Naive thymus-derived CD8-positive, alpha-beta T cell (primary cell): ENCODE data around the gene DENND5A. TPM values are rescaled to one million over a fixed set of nuclear protein-coding genes. Genes with fewer than 3 reads are reported as not detected.

Source experiments
- ATAC-seq, 2 donors: fragments of 150-1000 bp; cut with Tn5 transposase in 1 of 2; sonication (Bioruptor Pico), chemical (Tn5 transposase) in 1 of 2; 1 replicate in 1 of 2; 2 replicates in 1 of 2; pipeline ENCODE4 v1.10.0; 2021; ENCODE audit warnings: mild to moderate bottlenecking in 2 of 2, moderate library complexity in 2 of 2
- POLR2A ChIA-PET: fragments of 350-600 bp; sonication (Branson Sonifier 250); formaldehyde crosslinking; loops from one replicate; lab custom pipeline; 2021; ENCODE audit warnings: antibody characterized with exemption; lab: Charles Lee
- DNase-seq, 10 donors: peaks; one replicate each; pipeline versions ENCODE4 v3.0.0 to v3.0.0-alpha.2; 2020 to 2022
- H3K27ac Mint-ChIP-seq, 10 donors: one replicate each; pipeline ENCODE4 v1.8.0; 2020 to 2022; ENCODE audit warnings: mild to moderate bottlenecking in 10 of 10, mixed read lengths in 10 of 10, moderate library complexity in 4 of 10, inconsistent platforms in 1 of 10
- H3K27me3 Mint-ChIP-seq, 5 donors: one replicate each; pipeline ENCODE4 v1.8.0; 2021 to 2022; ENCODE audit warnings: mixed read lengths in 5 of 5
- H3K36me3 Mint-ChIP-seq, 3 donors: one replicate each; pipeline ENCODE4 v1.8.0; 2020 to 2022; ENCODE audit warnings: mixed read lengths in 3 of 3, mild to moderate bottlenecking in 2 of 3, inconsistent platforms in 1 of 3
- H3K4me1 Mint-ChIP-seq, 4 donors: one replicate each; pipeline ENCODE4 v1.8.0; 2021 to 2022; ENCODE audit warnings: mixed read lengths in 4 of 4
- H3K4me3 Mint-ChIP-seq, 10 donors: one replicate each; pipeline ENCODE4 v1.8.0; 2020 to 2022; ENCODE audit warnings: mild to moderate bottlenecking in 10 of 10, mixed read lengths in 10 of 10, moderate library complexity in 6 of 10, inconsistent platforms in 1 of 10
- H3K9me3 Mint-ChIP-seq, 9 donors: one replicate each; pipeline ENCODE4 v1.8.0; 2020 to 2022; ENCODE audit warnings: mixed read lengths in 9 of 9, mild to moderate bottlenecking in 3 of 9, inconsistent platforms in 1 of 9, moderate library complexity in 1 of 9
- polyA plus RNA-seq, 3 donors: library from polyadenylated mRNA; unstranded; fragments of 300-500 nt; fragmentation: Illumina TruSeq; gene quantifications; one replicate each; pipeline ENCODE4 v1.2.3, GENCODE V29; 2021
- total RNA-seq, 8 experiments: library from RNA in 2 of 8; stranded (reverse) in 2 of 8; gene quantifications; one replicate each; pipeline ENCODE4 v1.2.3 and lab custom pipeline; 2021 to 2026

The DENND5A gene
- total and polyA plus RNA-seq, 5 experiments from 2014 or later, result 26.4 to 122 (median 65.3) TPM

DNA sequence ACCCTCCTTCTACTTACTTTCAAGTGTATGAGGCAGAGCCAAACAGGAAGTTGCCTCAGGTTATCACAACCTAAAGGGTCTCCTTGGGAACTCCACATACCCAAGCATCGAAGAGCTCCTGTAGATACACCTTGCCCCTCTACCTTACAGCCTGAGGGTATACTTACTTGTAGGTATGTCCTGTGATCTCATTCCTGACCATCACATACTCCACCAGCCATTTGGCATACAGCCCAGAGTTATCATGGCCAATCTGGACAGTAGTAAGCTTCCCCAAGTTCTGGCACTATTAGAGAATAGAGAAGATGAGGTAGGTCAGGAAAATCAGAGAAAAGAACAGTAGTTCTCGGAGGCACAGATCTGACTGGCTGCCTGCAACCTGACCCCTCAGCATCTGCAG lies 120.3 kb downstream of the DENND5A start:
- no peaks in the 10 kb centered on the region for H3K9me3 Mint-ChIP-seq
- no peak for ATAC-seq
- H3K27me3 Mint-ChIP-seq, result no peaks in the 10 kb centered on the region
- no peak overlapping the region for H3K4me3 Mint-ChIP-seq
- POLR2A ChIA-PET, result no interaction called here
- DNase-seq, result peak in 1 of 10 donors; percentile 5
- peak overlapping the region; percentile 20 to 87 (median 66) for H3K27ac Mint-ChIP-seq
- H3K36me3 Mint-ChIP-seq, result peaks cover 4 to 99% (median 37%) of the 10 kb centered on the region in 3 donors
- H3K4me1 Mint-ChIP-seq, result peaks cover 8 to 14% (median 11%) of the 10 kb centered on the region in 4 donors

DNA sequence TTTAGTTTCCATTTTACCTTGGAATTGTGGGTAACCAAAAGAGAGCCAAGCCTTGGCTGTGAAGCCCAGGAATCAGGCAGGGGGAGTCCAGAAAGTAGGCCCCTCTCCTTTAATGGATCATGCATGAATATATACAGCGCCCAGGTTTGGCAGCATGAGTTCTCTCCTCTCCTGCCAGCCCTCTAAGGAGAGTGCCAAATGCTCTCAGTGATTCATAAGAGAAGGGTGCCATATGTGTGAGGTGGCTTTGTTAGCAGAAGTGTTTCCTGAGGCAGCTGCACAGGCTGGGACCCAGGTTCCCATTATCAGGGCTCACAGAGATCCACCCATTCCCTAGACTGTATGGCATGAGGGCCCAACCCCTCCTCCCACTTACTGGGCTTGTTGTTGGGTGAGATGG lies 121.4 kb downstream of the DENND5A start:
- Mint-ChIP-seq H3K9me3 (no peaks in the 10 kb centered on the region), H3K27ac (peak overlapping the region in 3 of 10 donors; percentile 49 to 71 (median 66)), H3K36me3 (peaks cover 0 to 93% (median 32%) of the 10 kb centered on the region in 3 donors), H3K4me3 (no peak overlapping the region), H3K4me1 (peaks cover 10 to 14% (median 12%) of the 10 kb centered on the region in 4 donors), H3K27me3 (no peaks in the 10 kb centered on the region)
- POLR2A ChIA-PET, result no interaction called here
- DNase-seq (no peak), ATAC-seq (no peak)

GRCh38 chr11:9142732-9143131 lies 122.4 kb downstream of the DENND5A start:
- POLR2A ChIA-PET, result no interaction called here
- DNase-seq (no peak), ATAC-seq (no peak)
- Mint-ChIP-seq H3K4me1 (peaks cover 10 to 17% (median 13%) of the 10 kb centered on the region in 4 donors), H3K36me3 (peaks cover 0 to 89% (median 28%) of the 10 kb centered on the region in 3 donors), H3K27ac (peak overlapping the region in 5 of 10 donors; percentile 37 to 66 (median 60)), H3K9me3 (no peaks in the 10 kb centered on the region), H3K27me3 (no peaks in the 10 kb centered on the region), H3K4me3 (no peak overlapping the region)

DNA sequence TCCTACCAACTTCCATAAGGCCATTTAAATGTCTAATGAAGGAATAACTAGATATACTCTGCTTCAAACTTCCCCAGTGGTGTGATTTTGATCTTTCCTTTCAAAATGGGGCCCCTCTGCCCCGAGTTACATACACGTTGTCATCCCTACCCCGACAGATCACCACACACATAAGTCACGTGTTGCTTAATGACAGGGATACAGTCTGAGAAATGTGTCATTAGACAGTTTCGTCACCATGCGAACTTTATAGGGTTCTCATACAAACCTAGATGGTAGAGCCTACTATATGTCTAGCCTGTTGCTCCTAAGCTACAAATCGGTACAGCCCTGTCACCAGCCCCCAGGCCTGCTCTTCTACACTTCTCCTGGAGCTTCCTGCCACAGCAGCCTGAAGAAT lies 124.0 kb downstream of the DENND5A start:
- H3K27ac Mint-ChIP-seq, result no peak overlapping the region
- H3K4me3 Mint-ChIP-seq, result no peak overlapping the region
- no peaks in the 10 kb centered on the region for H3K9me3 Mint-ChIP-seq
- no peaks in the 10 kb centered on the region for H3K27me3 Mint-ChIP-seq
- ATAC-seq (no peak), DNase-seq (no peak)
- H3K4me1 Mint-ChIP-seq, result peaks cover 7 to 20% (median 17%) of the 10 kb centered on the region in 4 donors
- POLR2A ChIA-PET, result no interaction called here
- peaks cover 0 to 75% (median 25%) of the 10 kb centered on the region in 3 donors for H3K36me3 Mint-ChIP-seq

DNA sequence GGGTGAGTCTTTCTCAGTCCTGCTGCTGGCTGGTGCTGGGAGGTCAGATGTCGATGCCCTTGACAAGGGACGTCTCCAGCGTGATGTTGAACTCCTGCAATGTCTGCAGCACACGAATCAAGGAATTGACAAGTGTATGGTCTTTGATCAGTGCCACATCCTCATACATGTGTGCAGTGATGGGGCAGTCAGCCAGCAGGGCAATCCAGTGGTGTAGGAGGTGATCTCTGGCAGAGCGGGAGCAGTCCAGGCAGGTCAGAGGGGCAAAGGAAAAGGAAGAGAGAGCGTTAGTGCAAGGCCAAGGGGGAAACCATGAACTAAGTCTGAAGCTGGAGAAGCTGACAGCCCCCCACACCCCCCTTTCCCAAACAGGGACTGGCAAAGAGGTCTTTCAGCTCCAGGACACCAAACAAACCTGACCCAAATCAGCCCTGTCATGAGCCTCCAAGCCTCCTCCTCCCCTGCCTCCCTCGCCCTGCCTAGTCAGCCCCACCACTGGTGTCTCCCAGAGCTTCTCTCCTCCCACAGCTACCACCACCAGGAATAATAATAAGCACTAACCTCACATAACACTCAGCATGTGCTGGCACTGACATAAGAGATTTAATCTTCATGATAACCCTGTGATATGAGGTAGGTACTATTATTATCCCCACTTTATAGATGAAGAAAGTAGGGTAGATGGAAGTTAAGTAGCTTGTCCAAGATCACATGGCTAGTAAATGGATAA lies 125.4 kb downstream of the DENND5A start:
- H3K9me3 Mint-ChIP-seq, result no peaks in the 10 kb centered on the region
- POLR2A ChIA-PET, result no interaction called here
- peaks cover 0 to 65% (median 18%) of the 10 kb centered on the region in 3 donors for H3K36me3 Mint-ChIP-seq
- H3K27ac Mint-ChIP-seq, result peak overlapping the region in 6 of 10 donors; percentile 30 to 88 (median 51)
- ATAC-seq, result no peak
- H3K4me1 Mint-ChIP-seq, result peaks cover 5 to 14% (median 8%) of the 10 kb centered on the region in 4 donors
- no peak for DNase-seq
- H3K27me3 Mint-ChIP-seq, result no peaks in the 10 kb centered on the region
- H3K4me3 Mint-ChIP-seq, result peak overlapping the region in 2 of 10 donors; percentile 16 to 31

DNA sequence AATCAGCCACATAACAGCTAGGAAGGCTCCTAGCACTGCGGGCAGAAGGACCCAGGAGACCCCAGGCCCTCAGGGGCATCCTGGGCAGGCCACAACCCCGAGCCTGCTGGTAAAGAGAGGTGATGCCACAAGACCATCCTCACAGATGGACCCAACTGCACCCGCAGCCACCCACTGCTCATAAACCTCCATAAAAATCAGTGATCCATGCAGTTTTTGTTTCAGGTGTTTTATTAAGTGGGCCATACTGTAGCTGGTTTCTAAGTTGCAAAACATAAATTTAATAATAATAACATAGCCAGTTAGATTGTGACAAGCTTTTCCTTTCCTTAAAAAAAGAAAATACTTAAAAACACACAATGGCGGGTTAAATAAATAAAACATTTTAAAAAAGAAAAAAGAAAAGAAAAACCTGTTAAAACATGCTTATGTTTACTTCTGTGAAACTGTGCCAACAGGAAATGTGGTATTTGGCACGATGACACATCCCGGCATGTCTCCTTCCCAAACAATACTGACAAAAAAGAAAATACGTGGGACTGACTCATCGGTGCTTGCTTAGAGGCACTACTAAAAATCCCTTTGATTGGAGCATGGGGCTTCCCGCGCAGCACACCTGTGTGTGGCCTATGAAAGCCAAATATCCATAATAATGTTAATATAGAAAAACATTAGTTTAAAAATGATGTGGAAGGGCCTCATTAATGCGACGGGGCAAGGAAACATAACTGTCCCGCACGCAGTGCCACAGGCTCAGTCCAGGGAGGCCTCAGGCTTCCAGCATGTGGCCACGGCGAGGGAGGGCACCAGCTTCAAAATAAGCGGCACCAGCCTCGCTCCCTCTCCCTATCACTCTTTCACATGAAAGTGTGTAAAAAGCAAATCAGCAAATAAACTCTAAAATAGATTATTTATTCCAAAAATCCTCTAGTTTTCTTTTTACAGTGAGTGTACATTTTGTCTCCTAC lies 126.3 kb downstream of the DENND5A start:
- DNase-seq (no peak), ATAC-seq (no peak)
- Mint-ChIP-seq H3K4me1 (peaks cover 3 to 13% (median 6%) of the 10 kb centered on the region in 4 donors), H3K36me3 (peaks cover 0 to 60% (median 15%) of the 10 kb centered on the region in 3 donors), H3K9me3 (no peaks in the 10 kb centered on the region), H3K4me3 (peak overlapping the region in 1 of 10 donors; percentile 31), H3K27me3 (no peaks in the 10 kb centered on the region), H3K27ac (peak overlapping the region in 3 of 10 donors; percentile 30 to 88 (median 61))
- POLR2A ChIA-PET, result interaction anchor here (0.5 to 1.9 kb wide), 2 partner anchors 59 to 175 kb away, joined by 3 to 7 read pairs; partner anchors contain the start of gene TMEM9B

GRCh38 chr11:9138133-9138453 lies 127.1 kb downstream of the DENND5A start:
- H3K4me3 Mint-ChIP-seq, result no peak overlapping the region
- ATAC-seq (peak; percentile 11 to 23), DNase-seq (no peak)
- POLR2A ChIA-PET, result interaction anchor here (0.5 to 1.9 kb wide), 2 partner anchors 60 to 174 kb away, joined by 3 to 7 read pairs; partner anchors contain the start of gene TMEM9B
- peaks cover 0 to 52% (median 15%) of the 10 kb centered on the region in 3 donors for H3K36me3 Mint-ChIP-seq
- no peaks in the 10 kb centered on the region for H3K9me3 Mint-ChIP-seq
- H3K4me1 Mint-ChIP-seq, result peaks cover 3 to 13% (median 6%) of the 10 kb centered on the region in 4 donors
- no peaks in the 10 kb centered on the region for H3K27me3 Mint-ChIP-seq
- H3K27ac Mint-ChIP-seq, result peak overlapping the region in 7 of 10 donors; percentile 6 to 78 (median 49)

DNA sequence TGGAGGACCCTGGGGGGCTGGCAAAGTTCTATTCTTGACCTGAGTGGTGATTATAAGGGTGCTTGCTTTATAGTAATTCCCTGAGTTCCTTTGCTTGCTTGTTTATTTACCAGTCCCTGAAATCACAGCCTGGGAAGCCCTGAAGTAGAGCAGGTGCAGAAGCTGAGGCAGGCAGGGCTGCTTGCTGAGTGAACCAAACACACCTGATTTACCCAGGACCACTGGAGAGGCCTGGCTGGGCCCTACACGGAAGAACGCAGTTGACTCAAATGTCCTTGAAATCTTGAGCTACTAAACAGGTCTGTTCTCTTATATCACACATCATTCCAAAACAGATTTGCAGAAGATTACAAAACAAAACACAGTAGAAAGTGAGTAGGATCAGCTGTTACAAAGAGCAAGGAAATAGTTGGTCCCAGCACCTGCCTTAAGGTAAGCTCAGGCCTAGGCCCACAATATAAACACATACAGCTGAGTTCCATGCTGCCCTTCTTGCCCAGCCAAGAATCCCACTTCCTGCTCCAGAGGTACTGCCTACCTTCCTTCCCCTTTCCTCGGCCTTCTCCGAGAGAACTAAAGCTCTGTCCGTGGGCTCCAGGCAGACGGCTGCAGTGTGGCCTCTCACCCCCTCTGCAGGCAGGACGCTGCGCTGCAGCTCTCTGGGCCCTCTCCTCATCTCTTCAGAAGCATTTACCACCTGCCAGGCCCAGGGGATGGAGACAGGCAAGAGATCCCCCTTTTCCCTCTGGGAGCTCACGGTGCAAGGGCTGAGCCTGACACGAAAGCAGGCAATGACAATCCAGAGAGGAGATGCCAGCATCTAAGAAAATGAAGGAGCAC lies 127.6 kb downstream of the DENND5A start:
- peak; percentile 93 to 94 for ATAC-seq
- no peak overlapping the region for H3K4me3 Mint-ChIP-seq

GRCh38 chr11:9136741-9137140 lies 128.4 kb downstream of the DENND5A start:
- no peak for ATAC-seq

More for the DNA sequence above, 127.6 kb downstream of the DENND5A start:
- no peaks in the 10 kb centered on the region for H3K9me3 Mint-ChIP-seq
- POLR2A ChIA-PET, result interaction anchor here (1.9 kb wide), 1 partner anchor 173 kb away, joined by 7 read pairs; the partner anchor contains the start of gene TMEM9B
- DNase-seq, result peak; percentile 20 to 70 (median 54)
- peak overlapping the region in 8 of 10 donors; percentile 4 to 78 (median 52) for H3K27ac Mint-ChIP-seq
- H3K27me3 Mint-ChIP-seq, result no peaks in the 10 kb centered on the region
- H3K36me3 Mint-ChIP-seq, result peaks cover 0 to 46% (median 11%) of the 10 kb centered on the region in 3 donors
- peaks cover 3 to 13% (median 5%) of the 10 kb centered on the region in 4 donors for H3K4me1 Mint-ChIP-seq

GRCh38 chr11:9133956-9134355 lies 131.2 kb downstream of the DENND5A start:
- H3K9me3 Mint-ChIP-seq, result no peaks in the 10 kb centered on the region
- H3K4me1 Mint-ChIP-seq, result peaks cover 3 to 9% (median 5%) of the 10 kb centered on the region in 4 donors
- POLR2A ChIA-PET, result no interaction called here
- H3K27me3 Mint-ChIP-seq, result no peaks in the 10 kb centered on the region
- H3K36me3 Mint-ChIP-seq, result peaks cover 0 to 15% (median 0%) of the 10 kb centered on the region in 3 donors
- ATAC-seq, result no peak
- no peak overlapping the region for H3K27ac Mint-ChIP-seq
- H3K4me3 Mint-ChIP-seq, result no peak overlapping the region
- DNase-seq, result no peak

More at GRCh38 chr11:9136741-9137140, 128.4 kb downstream of the DENND5A start:
- H3K4me3 Mint-ChIP-seq, result no peak overlapping the region
- no peaks in the 10 kb centered on the region for H3K9me3 Mint-ChIP-seq
- peaks cover 0 to 38% (median 4%) of the 10 kb centered on the region in 3 donors for H3K36me3 Mint-ChIP-seq
- no peaks in the 10 kb centered on the region for H3K27me3 Mint-ChIP-seq
- peaks cover 3 to 13% (median 5%) of the 10 kb centered on the region in 4 donors for H3K4me1 Mint-ChIP-seq
- H3K27ac Mint-ChIP-seq, result peak overlapping the region in 3 of 10 donors; percentile 4 to 17 (median 13)
- POLR2A ChIA-PET, result interaction anchor here (1.9 kb wide), 1 partner anchor 173 kb away, joined by 7 read pairs; the partner anchor contains the start of gene TMEM9B
- no peak for DNase-seq

DNA sequence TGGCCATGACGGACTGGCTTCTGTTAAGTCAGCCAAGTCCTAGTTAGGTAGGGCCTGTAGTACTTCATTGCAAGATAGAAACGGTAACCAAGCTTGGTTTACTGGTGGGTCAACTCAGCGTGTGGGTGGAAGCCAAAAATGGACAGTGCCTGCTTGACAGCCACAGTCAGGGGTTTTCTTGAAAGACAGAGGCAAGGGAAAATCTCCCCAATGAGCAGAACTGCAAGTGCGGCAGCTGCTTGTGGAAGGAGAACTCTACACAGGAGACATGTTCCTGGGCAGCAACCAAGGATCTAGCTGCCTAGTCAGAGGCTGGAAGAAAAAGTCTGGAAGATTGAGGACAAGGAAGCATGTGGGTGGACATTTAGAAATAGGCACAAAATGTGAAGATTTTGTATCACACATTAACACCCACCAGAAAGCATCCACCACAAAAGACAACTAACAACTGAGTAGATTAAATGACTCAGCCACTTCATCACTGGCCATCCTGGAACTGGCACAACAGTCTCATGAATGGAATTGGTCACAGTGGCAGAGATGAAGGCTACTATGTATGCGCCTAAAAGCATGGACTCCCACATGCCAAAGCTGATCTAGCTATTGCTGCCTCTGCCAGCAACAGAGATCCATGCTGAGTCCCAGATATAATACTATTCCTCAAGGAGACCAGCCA lies 132.8 kb downstream of the DENND5A start:
- Mint-ChIP-seq H3K27ac (peak overlapping the region in 2 of 10 donors; percentile 53 to 66), H3K36me3 (peaks cover 0 to 8% (median 0%) of the 10 kb centered on the region in 3 donors), H3K4me1 (peaks cover 0 to 2% (median 0%) of the 10 kb centered on the region in 4 donors), H3K9me3 (no peaks in the 10 kb centered on the region), H3K27me3 (peaks cover 0 to 2% (median 0%) of the 10 kb centered on the region in 5 donors), H3K4me3 (no peak overlapping the region)
- ATAC-seq (no peak), DNase-seq (no peak)
- POLR2A ChIA-PET, result no interaction called here
